Endodermal cell (in vitro differentiated cells): Measurements from ENCODE around the gene MACROD2. TPM values are rescaled to one million over a fixed set of nuclear protein-coding genes. Genes with fewer than 3 reads are reported as not detected.

ENCODE experiments used
- DNase-seq: peaks from one replicate; pipeline ENCODE4 v3.0.0-alpha.2; 2017
- H3K27ac ChIP-seq: 2 replicates; pipeline ENCODE4 v1.5.1; 2013; ENCODE audit warnings: mild to moderate bottlenecking, low read depth, low read length, moderate library complexity
- H3K27me3 ChIP-seq: 2 replicates; pipeline ENCODE4 v1.6.1; 2013; ENCODE audit warnings: mild to moderate bottlenecking, low read length, moderate library complexity; ENCODE audit not compliant: insufficient read depth, control insufficient read depth, poor library complexity, severe bottlenecking
- H3K36me3 ChIP-seq: 2 replicates; pipeline ENCODE4 v1.7.0; 2013; ENCODE audit warnings: mild to moderate bottlenecking, low read length, moderate library complexity; ENCODE audit not compliant: control insufficient read depth, insufficient read depth
- H3K4me1 ChIP-seq: one replicate; pipeline ENCODE4 v1.7.0; 2013; ENCODE audit warnings: low read length; ENCODE audit not compliant: control insufficient read depth, insufficient read depth
- H3K4me3 ChIP-seq: 2 replicates; pipeline ENCODE4 v1.5.1; 2013; ENCODE audit warnings: mild to moderate bottlenecking, low read length, moderate library complexity
- H3K9ac ChIP-seq: 2 replicates; pipeline ENCODE4 v1.6.1; 2013; ENCODE audit warnings: mild to moderate bottlenecking, low read length, moderate library complexity; ENCODE audit not compliant: poor library complexity, severe bottlenecking; ENCODE audit errors: extremely low read depth
- H3K9me3 ChIP-seq: 2 replicates; pipeline ENCODE4 v1.6.1; 2013; ENCODE audit warnings: mild to moderate bottlenecking, low read length, moderate library complexity; ENCODE audit not compliant: control insufficient read depth
- H3K27ac Mint-ChIP-seq: 2 replicates; pipeline ENCODE4 v1.8.0; 2020; ENCODE audit warnings: mixed read lengths
- H3K27me3 Mint-ChIP-seq: 2 replicates; pipeline ENCODE4 v1.8.0; 2021; ENCODE audit warnings: mild to moderate bottlenecking, mixed read lengths; ENCODE audit not compliant: insufficient read depth
- H3K36me3 Mint-ChIP-seq: 2 replicates; pipeline ENCODE4 v1.8.0; 2020; ENCODE audit warnings: low read depth, mixed read lengths
- H3K4me1 Mint-ChIP-seq: 2 replicates; pipeline ENCODE4 v1.8.0; 2020; ENCODE audit warnings: mixed read lengths
- H3K4me3 Mint-ChIP-seq: 2 replicates; pipeline ENCODE4 v1.8.0; 2020; ENCODE audit warnings: mild to moderate bottlenecking, moderate library complexity, mixed read lengths
- H3K9me3 Mint-ChIP-seq: 2 replicates; pipeline ENCODE4 v1.8.0; 2020; ENCODE audit warnings: mild to moderate bottlenecking, mixed read lengths
- WGBS, 2 experiments: methylation state at CpG; one replicate each; pipeline versions ENCODE4 v1.1.5 to v1.1.7; 2013; ENCODE audit warnings: missing lambda C conversion rate in 2 of 2, mixed read lengths in 1 of 2; ENCODE audit not compliant: insufficient coverage in 1 of 2, insufficient read length in 1 of 2; 5-methylcytosine and 5-hydroxymethylcytosine counted together
- total RNA-seq, 2 donors: library from RNA; stranded (reverse); fragmentation: NEBNext Ultra II Directional in 1 of 2; extraction: Animal tissue kit (Norgen Biotek cat#: 25700) in 1 of 2; gene quantifications; 2 replicates in 1 of 2; 3 replicates in 1 of 2; pipeline ENCODE4 v1.2.1, GENCODE V29; 2021
- TF ChIP-seq, protein P1 (sequence below): fragments of 200-600 bp; sonication (generic); conservative IDR thresholded peaks from 2 replicates; pipeline ENCODE4 v1.5.0; 2021; ENCODE audit warnings: antibody characterized with exemption, mild to moderate bottlenecking

MACROD2 gene
- total RNA-seq, 2 donors from 2014 or later: 2.3 to 4.8 TPM

GRCh38 chr20:15146948-15147347 lies 1151.6 kb downstream of the MACROD2 start:
- WGBS, 2 experiments: 90 to 95% methylated on average over 2 of the region's 2 CpGs
- H3K36me3 ChIP-seq: no peaks in the 10 kb centered on the region
- H3K36me3 Mint-ChIP-seq: peaks cover under 1% of the 10 kb centered on the region
- no peak overlapping the region for H3K4me3 ChIP-seq
- DNase-seq: no peak
- peaks cover 4% of the 10 kb centered on the region for H3K4me1 Mint-ChIP-seq
- H3K9me3 ChIP-seq: no peaks in the 10 kb centered on the region
- no peaks in the 10 kb centered on the region for H3K27me3 ChIP-seq
- H3K4me1 ChIP-seq: no peaks in the 10 kb centered on the region
- no peak overlapping the region for H3K27ac Mint-ChIP-seq
- no peak overlapping the region for H3K9ac ChIP-seq
- TF ChIP-seq, protein P1, sequence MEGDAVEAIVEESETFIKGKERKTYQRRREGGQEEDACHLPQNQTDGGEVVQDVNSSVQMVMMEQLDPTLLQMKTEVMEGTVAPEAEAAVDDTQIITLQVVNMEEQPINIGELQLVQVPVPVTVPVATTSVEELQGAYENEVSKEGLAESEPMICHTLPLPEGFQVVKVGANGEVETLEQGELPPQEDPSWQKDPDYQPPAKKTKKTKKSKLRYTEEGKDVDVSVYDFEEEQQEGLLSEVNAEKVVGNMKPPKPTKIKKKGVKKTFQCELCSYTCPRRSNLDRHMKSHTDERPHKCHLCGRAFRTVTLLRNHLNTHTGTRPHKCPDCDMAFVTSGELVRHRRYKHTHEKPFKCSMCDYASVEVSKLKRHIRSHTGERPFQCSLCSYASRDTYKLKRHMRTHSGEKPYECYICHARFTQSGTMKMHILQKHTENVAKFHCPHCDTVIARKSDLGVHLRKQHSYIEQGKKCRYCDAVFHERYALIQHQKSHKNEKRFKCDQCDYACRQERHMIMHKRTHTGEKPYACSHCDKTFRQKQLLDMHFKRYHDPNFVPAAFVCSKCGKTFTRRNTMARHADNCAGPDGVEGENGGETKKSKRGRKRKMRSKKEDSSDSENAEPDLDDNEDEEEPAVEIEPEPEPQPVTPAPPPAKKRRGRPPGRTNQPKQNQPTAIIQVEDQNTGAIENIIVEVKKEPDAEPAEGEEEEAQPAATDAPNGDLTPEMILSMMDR: no peak
- H3K27me3 Mint-ChIP-seq: no peaks in the 10 kb centered on the region
- H3K9me3 Mint-ChIP-seq: no peaks in the 10 kb centered on the region
- H3K27ac ChIP-seq: no peak overlapping the region
- no peak overlapping the region for H3K4me3 Mint-ChIP-seq

GRCh38 chr20:15154070-15154469 lies 1158.8 kb downstream of the MACROD2 start:
- Histone ChIP-seq H3K4me1 (no peaks in the 10 kb centered on the region), H3K36me3 (no peaks in the 10 kb centered on the region), H3K4me3 (no peak overlapping the region), H3K9me3 (peaks cover 33% of the 10 kb centered on the region), H3K9ac (no peak overlapping the region), H3K27ac (no peak overlapping the region), H3K27me3 (no peaks in the 10 kb centered on the region)
- 62% methylated on average over 2 of the region's 2 CpGs; no CpG with 5 or more reads in 1 of the 2 experiments for WGBS, 2 experiments
- Mint-ChIP-seq H3K27ac (no peak overlapping the region), H3K4me1 (peaks cover 2% of the 10 kb centered on the region), H3K27me3 (no peaks in the 10 kb centered on the region), H3K36me3 (peaks cover 18% of the 10 kb centered on the region), H3K9me3 (peaks cover 17% of the 10 kb centered on the region), H3K4me3 (no peak overlapping the region)
- no peak for DNase-seq
- TF ChIP-seq, protein P1: no peak

- TF ChIP-seq, protein P1: no peak
- no peak overlapping the region for H3K27ac ChIP-seq
- no peaks in the 10 kb centered on the region for H3K36me3 ChIP-seq
- H3K4me1 ChIP-seq: no peaks in the 10 kb centered on the region
- no peaks in the 10 kb centered on the region for H3K27me3 ChIP-seq
- peaks cover 18% of the 10 kb centered on the region for H3K36me3 Mint-ChIP-seq
- no peak overlapping the region for H3K27ac Mint-ChIP-seq
- no peak overlapping the region for H3K9ac ChIP-seq
- H3K27me3 Mint-ChIP-seq: no peaks in the 10 kb centered on the region
- peaks cover 2% of the 10 kb centered on the region for H3K4me1 Mint-ChIP-seq
- DNase-seq: no peak
- H3K4me3 Mint-ChIP-seq: no peak overlapping the region
- peaks cover 33% of the 10 kb centered on the region for H3K9me3 ChIP-seq
- H3K4me3 ChIP-seq: no peak overlapping the region
- H3K9me3 Mint-ChIP-seq: peaks cover 17% of the 10 kb centered on the region
Measured at GRCh38 chr20:15155848-15156401, 1160.6 kb downstream of the MACROD2 start.
